HepG2 (cell line): ENCODE data around the gene RCE1. TPM values are rescaled to one million over a fixed set of nuclear protein-coding genes. Genes with fewer than 3 reads are reported as not detected.

Experiments
- ATAC-seq: fragments of 200-7000 bp; cut with Tn5 transposase; 3 replicates; pipeline ENCODE4 v1.9.1; 2020; ENCODE audit warnings: mild to moderate bottlenecking, moderate library complexity
- BruUV-seq: library from RNA; stranded (reverse); fragments of 400-500 nt; replicated peaks from 2 replicates; lab custom pipeline; 2021; lab: Mats Ljungman, UMichigan
- CTCF ChIA-PET: fragments of 300-600 bp; formaldehyde crosslinking; extraction: SDS; loops from one replicate; lab custom pipeline; 2021; ENCODE audit warnings: low total read pairs, inconsistent platforms, low intra/inter-chr PET ratio; lab: Yijun Ruan, JAX
- POLR2A ChIA-PET: fragments of 350-600 bp; sonication (Branson Sonifier 250); formaldehyde crosslinking; loops from one replicate; lab custom pipeline; 2020; ENCODE audit warnings: antibody characterized with exemption, inconsistent platforms; lab: Yijun Ruan, JAX
- DNase-seq: peaks from one replicate; pipeline ENCODE4 v3.0.0-alpha.2; 2015; ENCODE audit warnings: low spot score
- FAIRE-seq: peaks from 3 replicates; lab custom pipeline; 2011; peaks lifted over from hg19 to GRCh38; lab: Jason Lieb, UNC
- H2AFZ ChIP-seq: one replicate; pipeline ENCODE4 v1.6.1; 2011; ENCODE audit warnings: low read length, inconsistent platforms
- H3K27ac ChIP-seq: fragments of 300-600 bp; 3 replicates; pipeline ENCODE4 v1.8.0; 2011; ENCODE audit warnings: mixed run types, mild to moderate bottlenecking, mixed read lengths, low read length, inconsistent platforms; ENCODE audit not compliant: insufficient read depth; ENCODE audit errors: extremely low read length
- H3K27me3 ChIP-seq, 2 experiments: fragments of 200-600 bp in 1 of 2; 2 replicates in 1 of 2; 3 replicates in 1 of 2; pipeline versions ENCODE4 v1.6.0 to v1.8.0; 2011; ENCODE audit warnings: low read length in 2 of 2, mild to moderate bottlenecking in 2 of 2, moderate library complexity in 2 of 2, inconsistent platforms in 1 of 2; ENCODE audit not compliant: insufficient read depth in 2 of 2, control insufficient read depth in 1 of 2
- H3K36me3 ChIP-seq, 2 experiments: fragments of 200-600 bp in 1 of 2; replicated peaks in 1 of 2; 2 replicates in 1 of 2; 3 replicates in 1 of 2; pipeline versions ENCODE4 v1.5.1 to v1.8.0; 2011; ENCODE audit warnings: low read length in 2 of 2, inconsistent platforms in 1 of 2; ENCODE audit not compliant: insufficient read depth in 2 of 2, control insufficient read depth in 1 of 2
- H3K4me1 ChIP-seq: 2 replicates; pipeline ENCODE4 v1.5.1; 2012; ENCODE audit warnings: low read length, inconsistent platforms; ENCODE audit not compliant: insufficient read depth
- H3K4me2 ChIP-seq: 2 replicates; pipeline ENCODE4 v1.6.0; 2011; ENCODE audit warnings: low read depth, low read length, inconsistent platforms
- H3K4me3 ChIP-seq, 3 experiments: fragments of 200-600 bp in 1 of 3; sonication (generic), shearing (Covaris generic) in 1 of 3; replicated peaks in 1 of 3; 2 replicates each; pipeline ENCODE4 v1.5.1; 2011 to 2016; ENCODE audit warnings: low read length in 3 of 3, inconsistent platforms in 2 of 3, low read depth in 2 of 3, mild to moderate bottlenecking in 2 of 3, control low read depth in 1 of 3, mixed read lengths in 1 of 3; ENCODE audit not compliant: insufficient read depth in 1 of 3
- H3K79me2 ChIP-seq: one replicate; pipeline ENCODE4 v1.6.1; 2011; ENCODE audit warnings: low read length, inconsistent platforms; ENCODE audit not compliant: insufficient read depth
- H3K9ac ChIP-seq: 2 replicates; pipeline ENCODE4 v1.6.0; 2011; ENCODE audit warnings: mild to moderate bottlenecking, low read depth, low read length, inconsistent platforms; ENCODE audit not compliant: insufficient read depth
- H3K9me3 ChIP-seq: 2 replicates; pipeline ENCODE4 v1.5.1; 2012; ENCODE audit warnings: mild to moderate bottlenecking, low read length
- H4K20me1 ChIP-seq: 2 replicates; pipeline ENCODE4 v1.6.0; 2011; ENCODE audit warnings: inconsistent platforms, mild to moderate bottlenecking, low read length, moderate library complexity; ENCODE audit not compliant: insufficient read depth
- AGO2 ChIP-seq: fragments of 200-400 bp; formaldehyde crosslinking; optimal IDR thresholded peaks from 2 replicates; pipeline ENCODE3; 2017; ENCODE audit warnings: mild to moderate bottlenecking, low read depth, low read length, moderate library complexity
- NFE2L1 ChIP-seq: sonication (generic); formaldehyde crosslinking; IDR thresholded peaks from 2 replicates; pipeline ENCODE4 v1.4.0; 2020; ENCODE audit warnings: missing genetic modification reagents, mild to moderate bottlenecking, borderline replicate concordance
- ZSCAN30 ChIP-seq: sonication (generic); formaldehyde crosslinking; IDR thresholded peaks from 2 replicates; pipeline ENCODE4 v1.5.0; 2020; ENCODE audit warnings: mild to moderate bottlenecking, missing genetic modification reagents
- WGBS: methylation state at CpG from one replicate; pipeline ENCODE4 v1.1.6; 2017; ENCODE audit warnings: low lambda C conversion rate; 5-methylcytosine and 5-hydroxymethylcytosine counted together
- in situ Hi-C: cut with HindIII; loops from 2 replicates; pipeline ENCODE4 v1.10.0; 2017; ENCODE audit warnings: low pct_unique_long_range_greater_than_20kb; ENCODE audit not compliant: extremely low pct_ligation_motif_present
- intact Hi-C: fragments of 100-400 bp; cut with micrococcal nuclease; formaldehyde crosslinking; loops from one replicate; pipeline ENCODE4 v1.10.0; 2022; ENCODE audit not compliant: unreplicated experiment
- polyA plus RNA-seq, 8 experiments: library from polyadenylated mRNA; depleted of rRNA in 3 of 8; stranded (reverse) in 7 of 8; unstranded in 1 of 8; fragments of >200 nt; fragmentation: Illumina TruSeq in 4 of 8; extraction: Trizol in 4 of 8; gene quantifications; 2 replicates each; pipeline versions ENCODE4 v1.2.1 to v1.2.3, GENCODE V29; 2011 to 2016; ENCODE audit warnings: low read depth in 4 of 8, missing spikeins in 1 of 8, mixed read lengths in 1 of 8; ENCODE audit not compliant: insufficient read depth in 1 of 8
- total RNA-seq, 5 experiments: library from RNA; depleted of rRNA; stranded (reverse); fragments of >200 nt; fragmentation: Illumina TruSeq; extraction: Trizol; gene quantifications; 2 replicates each; pipeline ENCODE4 v1.2.3, GENCODE V29; 2016; ENCODE audit warnings: low read depth in 1 of 5

RCE1 gene
- total and polyA plus RNA-seq, 2 of the 13 experiments (the other 11 are each of a cell fraction or from before 2014, with no cell fraction given): 22.2 to 22.4 TPM

- ChIA-PET CTCF (no interaction called here), POLR2A (interaction anchor here (1.4 kb wide), 1 partner anchor 15 kb away, joined by 3 read pairs; the partner anchor contains the start of gene RCE1)
- FAIRE-seq: no peak
- WGBS: 98% methylated on average over 17 of the region's 62 CpGs
- in situ Hi-C loops: no loop called here
- Histone ChIP-seq H3K4me2 (no peak overlapping the region), H3K36me3 (peaks cover 7 to 11% of the 10 kb centered on the region in 2 experiments; a peak in 3 of 5 replicates), H3K9me3 (no peaks in the 10 kb centered on the region), H3K4me1 (peaks cover 11% of the 10 kb centered on the region), H3K27me3 (no peaks in the 10 kb centered on the region), H3K9ac (no peak overlapping the region), H4K20me1 (no peaks in the 10 kb centered on the region), H3K4me3 (no peak overlapping the region), H2AFZ (no peak overlapping the region), H3K27ac (no peak overlapping the region), H3K79me2 (no peaks in the 10 kb centered on the region)
- DNase-seq: no peak
- BruUV-seq: no TSS peak
- no peak for ATAC-seq
- TF ChIP-seq NFE2L1 (CRISPR knock-in tag) (no peak), AGO2 (peak; percentile 83)
- intact Hi-C loops: no loop called here
Measured at GRCh38 chr11:66858186-66858938, 15.1 kb downstream of the RCE1 start.

DNA sequence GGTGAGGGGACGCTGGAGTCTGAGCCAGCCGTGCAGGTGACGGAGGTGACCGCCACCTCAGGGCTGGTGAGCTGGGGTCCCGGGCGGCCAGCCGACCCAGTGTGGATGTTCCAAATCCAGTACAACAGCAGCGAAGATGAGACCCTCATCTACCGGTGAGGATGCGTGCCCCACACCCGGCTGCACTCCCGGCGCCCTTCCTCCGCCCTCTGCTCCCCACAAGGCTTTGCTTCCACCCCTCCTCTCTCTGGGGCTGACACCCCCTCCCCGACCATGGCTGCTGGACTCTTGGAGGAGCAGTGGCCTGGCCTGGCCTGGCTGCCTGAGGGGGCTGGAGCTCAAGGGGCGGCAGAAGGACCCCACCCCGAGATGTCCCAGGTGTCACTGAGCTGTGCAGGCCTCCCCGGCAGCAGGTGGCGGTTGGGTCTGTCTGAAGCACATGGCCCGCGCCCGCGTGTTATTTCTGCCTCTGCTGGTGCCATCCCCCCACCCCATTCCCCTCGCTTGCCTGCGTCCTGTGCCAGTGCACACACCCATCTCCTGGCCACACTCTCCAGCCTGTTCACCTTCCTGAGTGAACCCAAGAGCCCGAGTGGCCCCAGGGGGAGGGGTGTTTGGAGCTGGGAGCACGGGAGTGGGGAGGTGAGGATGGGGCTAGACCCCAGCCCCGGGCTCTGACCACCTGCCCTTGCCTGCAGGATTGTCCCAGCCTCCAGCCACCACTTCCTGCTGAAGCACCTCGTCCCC, 15.9 kb downstream of the RCE1 start:
- DNase-seq (no peak), FAIRE-seq (no peak), ATAC-seq (no peak)
- Histone ChIP-seq H3K4me2 (no peak overlapping the region), H4K20me1 (no peaks in the 10 kb centered on the region), H3K27ac (no peak overlapping the region), H3K9me3 (no peaks in the 10 kb centered on the region), H3K79me2 (no peaks in the 10 kb centered on the region), H2AFZ (no peak overlapping the region), H3K4me1 (peaks cover 11% of the 10 kb centered on the region), H3K36me3 (peaks cover 9 to 15% of the 10 kb centered on the region in 2 experiments; a peak in 3 of 5 replicates), H3K4me3 (no peak overlapping the region), H3K27me3 (no peaks in the 10 kb centered on the region), H3K9ac (no peak overlapping the region)
- 94% methylated on average over 18 of the region's 29 CpGs for WGBS
- ChIA-PET CTCF (no interaction called here), POLR2A (no interaction called here)
- TF ChIP-seq AGO2 (peak; percentile 0), ZSCAN30 (CRISPR knock-in tag) (no peak)
- in situ Hi-C loops (no loop called here), intact Hi-C loops (no loop called here)
- BruUV-seq: no TSS peak
